ENCODE results near the gene DGCR2. TPM values are rescaled to one million over a fixed set of nuclear protein-coding genes. Genes with fewer than 3 reads are reported as not detected.

DGCR2 gene
- total and polyA plus RNA-seq, 12 donors = 24.3 to 70.1 (median 51.9) TPM

GRCh38 chr22:18994056-18994455 is 128.2 kb downstream of the DGCR2 start:
- intact Hi-C loops (cut with DNase I) = no loop called here
- no peaks in the 10 kb centered on the region for H3K9me3 ChIP-seq (replicated peaks in 1 of 3)
- TF ChIP-seq CTCF (IDR thresholded peaks at IDR 0.05) = no peak
- TF ChIP-seq POLR2A (IDR thresholded peaks at IDR 0.05) = no peak
- peaks cover 3% of the 10 kb centered on the region for H3K27me3 ChIP-seq
- DNase-seq = no peak
- WGBS, 4 donors = 89 to 93% (median 90%) methylated on average over 17 of the region's 17 CpGs
- no peaks in the 10 kb centered on the region for H3K4me1 ChIP-seq (replicated peaks in 1 of 2)
- no peaks in the 10 kb centered on the region for H3K36me3 ChIP-seq (replicated peaks in 1 of 2)
- H3K27ac ChIP-seq = no peak overlapping the region
- H3K4me3 ChIP-seq = no peak overlapping the region

GRCh38 chr22:18992543-18993198 is 129.5 kb downstream of the DGCR2 start:
- H3K9me3 ChIP-seq (replicated peaks in 1 of 3) = no peaks in the 10 kb centered on the region
- peak in 1 of 7 donors; percentile 9 for DNase-seq
- H3K36me3 ChIP-seq (replicated peaks in 1 of 2) = no peaks in the 10 kb centered on the region
- H3K27me3 ChIP-seq = peaks cover under 1% of the 10 kb centered on the region
- H3K4me1 ChIP-seq (replicated peaks in 1 of 2) = no peaks in the 10 kb centered on the region
- intact Hi-C loops (cut with DNase I) = no loop called here
- TF ChIP-seq CTCF (IDR thresholded peaks at IDR 0.05) = no peak
- no peak for TF ChIP-seq POLR2A (IDR thresholded peaks at IDR 0.05)
- no peak overlapping the region for H3K27ac ChIP-seq
- no peak overlapping the region for H3K4me3 ChIP-seq
- WGBS, 4 donors = 89 to 92% (median 91%) methylated on average over 7 to 10 of the region's 10 CpGs

- H3K36me3 ChIP-seq (replicated peaks in 1 of 2) = no peaks in the 10 kb centered on the region
- no peak overlapping the region for H3K27ac ChIP-seq
- WGBS, 4 donors = 91 to 96% (median 93%) methylated on average over 13 to 33 of the region's 33 CpGs
- intact Hi-C loops (cut with DNase I) = no loop called here
- H3K4me3 ChIP-seq = no peak overlapping the region
- DNase-seq = no peak
- no peaks in the 10 kb centered on the region for H3K27me3 ChIP-seq
- no peaks in the 10 kb centered on the region for H3K4me1 ChIP-seq (replicated peaks in 1 of 2)
- H3K9me3 ChIP-seq (replicated peaks in 1 of 3) = no peaks in the 10 kb centered on the region
- TF ChIP-seq CTCF (IDR thresholded peaks at IDR 0.05) (no peak), POLR2A (IDR thresholded peaks at IDR 0.05) (no peak)
These were observed 130.3 kb downstream of the DGCR2 start for GRCh38 chr22:18991821-18992442.

- Histone ChIP-seq H3K9me3 (replicated peaks in 1 of 3) (no peaks in the 10 kb centered on the region), H3K36me3 (replicated peaks in 1 of 2) (no peaks in the 10 kb centered on the region), H3K4me1 (replicated peaks in 1 of 2) (no peaks in the 10 kb centered on the region), H3K4me3 (no peak overlapping the region), H3K27ac (no peak overlapping the region), H3K27me3 (no peaks in the 10 kb centered on the region)
- DNase-seq = no peak
- intact Hi-C loops (cut with DNase I) = no loop called here
- TF ChIP-seq CTCF (IDR thresholded peaks at IDR 0.05) = no peak
- TF ChIP-seq POLR2A (IDR thresholded peaks at IDR 0.05) = no peak
- WGBS, 4 donors = 92 to 96% (median 95%) methylated on average over 4 to 7 of the region's 7 CpGs
These were observed 131.1 kb downstream of the DGCR2 start for GRCh38 chr22:18991138-18991432.

Data from adrenal gland (tissue), 12 donors.